ENCODE results near the gene PLAC9. TPM values are rescaled to one million over a fixed set of nuclear protein-coding genes. Genes with fewer than 3 reads are reported as not detected.

PLAC9 gene
- total RNA-seq, 2 experiments from 2014 or later: not detected

DNA sequence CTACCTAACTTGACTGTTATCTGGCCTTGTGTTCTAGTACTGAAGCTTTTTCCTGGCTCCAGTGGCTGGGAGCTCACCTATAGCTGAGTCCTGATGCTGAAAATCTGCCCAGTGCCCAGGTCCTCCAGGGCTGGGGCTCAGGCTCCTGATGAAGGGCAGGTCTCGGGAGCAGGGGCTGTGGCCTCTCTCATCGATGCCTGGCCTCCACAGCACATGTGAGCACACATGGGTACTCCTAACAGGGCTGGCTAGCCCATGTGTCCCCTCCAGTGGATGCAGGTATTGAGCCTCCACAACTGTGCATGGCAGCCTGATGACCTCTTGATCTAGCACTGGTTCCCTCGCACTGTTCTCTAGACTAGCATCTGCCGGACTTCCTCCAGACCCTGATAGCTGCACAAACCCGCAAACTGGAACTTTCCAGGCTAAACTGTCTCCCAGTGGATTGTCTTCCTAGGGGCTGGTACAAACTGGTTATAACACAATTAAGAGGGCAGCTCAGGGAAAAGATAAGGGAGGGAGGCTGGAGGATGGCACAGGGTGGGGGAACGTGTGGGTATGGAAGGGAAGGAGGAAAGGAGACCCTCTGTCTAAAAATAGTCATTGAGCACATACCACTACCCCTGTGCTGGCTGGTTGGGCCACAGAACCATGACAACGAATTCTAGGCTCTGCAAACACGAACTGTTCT is 35.1 kb downstream of the PLAC9 start:
- no peaks in the 10 kb centered on the region for H3K9me3 Mint-ChIP-seq
- H3K27ac Mint-ChIP-seq: no peak overlapping the region
- peaks cover 21% of the 10 kb centered on the region for H3K36me3 Mint-ChIP-seq (ENCODE audit: low read depth)
- no peak overlapping the region for H3K4me3 Mint-ChIP-seq
- DNase-seq: no peak
- H3K4me1 Mint-ChIP-seq: peaks cover 4% of the 10 kb centered on the region
- POLR2A ChIA-PET: no interaction called here
- CTCF ChIA-PET: interaction anchor here (1.1 kb wide), 1 partner anchor 8 kb away, joined by 3 read pairs; no protein-coding TSS in a partner anchor
- H3K27me3 Mint-ChIP-seq: no peaks in the 10 kb centered on the region

DNA sequence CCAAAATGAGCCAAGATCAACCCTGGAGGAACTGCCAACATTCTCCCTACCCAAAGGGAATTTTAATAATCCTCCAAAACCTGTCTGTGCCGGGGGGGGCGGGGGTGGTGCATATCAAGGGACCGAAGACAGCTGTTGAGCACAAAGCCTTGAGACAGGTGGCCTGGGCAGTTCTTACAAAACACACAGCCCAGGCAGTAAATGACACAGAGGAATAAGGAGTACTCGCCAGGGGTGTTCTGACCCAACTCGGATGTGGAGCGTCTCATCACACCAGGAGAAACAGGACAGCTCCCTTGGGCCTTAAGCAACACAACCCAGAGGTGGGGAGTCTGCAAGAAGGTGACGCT is 35.6 kb downstream of the PLAC9 start:
- Mint-ChIP-seq H3K4me3 (no peak overlapping the region), H3K9me3 (no peaks in the 10 kb centered on the region), H3K4me1 (peaks cover 4% of the 10 kb centered on the region), H3K36me3 (ENCODE audit: low read depth) (peaks cover 17% of the 10 kb centered on the region), H3K27me3 (no peaks in the 10 kb centered on the region), H3K27ac (no peak overlapping the region)
- CTCF ChIA-PET: interaction anchor here (1.1 kb wide), 1 partner anchor 8 kb away, joined by 3 read pairs; no protein-coding TSS in a partner anchor
- POLR2A ChIA-PET: no interaction called here
- DNase-seq: no peak

DNA sequence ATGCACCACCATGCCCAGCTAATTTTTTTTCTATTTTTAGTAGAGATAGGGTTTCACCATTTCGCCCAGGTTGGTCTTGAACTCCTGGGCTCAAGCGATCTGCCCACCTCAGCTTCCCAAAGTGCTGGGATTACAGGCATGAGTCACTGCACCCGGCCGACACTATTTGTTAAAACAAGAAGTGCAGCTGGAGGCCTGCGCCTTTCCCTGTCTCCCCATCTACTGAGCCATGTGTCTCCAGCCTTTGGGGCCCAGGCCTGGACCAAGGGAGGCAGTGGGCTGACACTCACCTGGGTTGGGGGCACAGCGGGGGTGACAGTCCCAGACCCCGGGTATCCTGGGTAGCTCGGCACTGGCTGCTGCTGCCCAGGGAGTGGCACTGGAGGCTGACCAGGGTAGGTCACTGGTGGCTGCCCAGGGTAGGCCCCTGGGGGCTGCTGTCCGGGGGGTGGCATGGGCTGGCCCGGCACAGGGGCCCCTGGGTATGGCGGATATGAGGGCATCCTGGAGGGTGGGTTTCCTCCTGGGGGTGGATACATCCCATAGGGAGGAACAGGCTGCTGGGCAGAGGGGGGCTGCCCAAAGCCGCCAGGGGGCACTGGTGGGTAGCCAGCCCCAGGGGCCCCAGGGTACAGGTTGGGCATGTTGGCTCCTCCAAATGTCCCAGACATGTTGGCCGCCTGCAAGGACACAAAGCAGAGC is 36.3 kb downstream of the PLAC9 start:
- ChIA-PET CTCF (interaction anchor here (1.1 kb wide), 1 partner anchor 9 kb away, joined by 3 read pairs; no protein-coding TSS in a partner anchor), POLR2A (no interaction called here)
- peaks cover 10% of the 10 kb centered on the region for H3K36me3 Mint-ChIP-seq (ENCODE audit: low read depth)
- DNase-seq: no peak
- H3K27me3 Mint-ChIP-seq: no peaks in the 10 kb centered on the region
- H3K27ac Mint-ChIP-seq: no peak overlapping the region
- no peaks in the 10 kb centered on the region for H3K9me3 Mint-ChIP-seq
- H3K4me3 Mint-ChIP-seq: no peak overlapping the region
- H3K4me1 Mint-ChIP-seq: peaks cover 4% of the 10 kb centered on the region

DNA sequence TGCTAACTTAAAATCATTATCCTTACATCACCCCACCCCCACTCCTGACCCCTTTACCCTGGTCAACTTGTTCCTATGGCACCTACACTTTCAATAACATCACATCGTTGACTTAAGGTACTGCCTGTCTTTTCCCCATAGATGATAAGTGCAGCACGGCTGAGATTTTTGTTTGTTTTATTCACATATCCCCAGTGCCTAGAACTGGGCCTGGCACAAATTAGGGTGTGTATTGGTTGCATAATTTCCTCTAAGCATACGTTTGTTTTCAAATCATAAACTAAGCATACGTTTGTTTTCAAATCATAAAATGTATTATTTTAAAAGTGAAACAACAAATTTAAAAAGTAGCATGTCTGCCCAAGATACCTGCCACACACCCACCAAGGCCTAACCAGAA is 37.5 kb downstream of the PLAC9 start:
- no peak for DNase-seq
- no peak overlapping the region for H3K27ac Mint-ChIP-seq
- CTCF ChIA-PET: no interaction called here
- H3K4me1 Mint-ChIP-seq: peaks cover 4% of the 10 kb centered on the region
- H3K36me3 Mint-ChIP-seq (ENCODE audit: low read depth): peaks cover 5% of the 10 kb centered on the region
- H3K9me3 Mint-ChIP-seq: no peaks in the 10 kb centered on the region
- no peaks in the 10 kb centered on the region for H3K27me3 Mint-ChIP-seq
- no peak overlapping the region for H3K4me3 Mint-ChIP-seq
- POLR2A ChIA-PET: no interaction called here

DNA sequence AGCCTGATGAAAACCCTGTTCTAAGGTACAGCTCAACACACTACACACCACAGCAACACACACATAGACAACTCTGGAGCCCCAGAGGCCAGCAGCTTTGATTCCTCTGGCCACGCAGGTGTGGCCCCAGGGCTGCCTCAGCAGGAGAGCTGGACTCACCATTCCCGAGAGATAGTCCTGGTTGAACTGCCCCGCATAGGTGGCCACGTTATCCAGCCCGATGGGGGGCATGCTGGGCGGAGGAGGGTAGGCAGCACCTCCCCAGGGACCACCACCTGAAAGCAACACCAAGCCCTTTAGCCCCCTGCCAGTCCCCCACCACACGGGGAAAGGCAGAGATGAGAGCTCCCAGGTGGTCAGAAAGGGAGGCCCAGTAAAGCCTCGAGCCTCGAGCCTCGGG is 38.1 kb downstream of the PLAC9 start:
- CTCF ChIA-PET: no interaction called here
- H3K4me1 Mint-ChIP-seq: peaks cover 4% of the 10 kb centered on the region
- no peak overlapping the region for H3K27ac Mint-ChIP-seq
- H3K27me3 Mint-ChIP-seq: no peaks in the 10 kb centered on the region
- POLR2A ChIA-PET: no interaction called here
- no peaks in the 10 kb centered on the region for H3K9me3 Mint-ChIP-seq
- H3K4me3 Mint-ChIP-seq: no peak overlapping the region
- H3K36me3 Mint-ChIP-seq (ENCODE audit: low read depth): peaks cover 5% of the 10 kb centered on the region
- no peak for DNase-seq

DNA sequence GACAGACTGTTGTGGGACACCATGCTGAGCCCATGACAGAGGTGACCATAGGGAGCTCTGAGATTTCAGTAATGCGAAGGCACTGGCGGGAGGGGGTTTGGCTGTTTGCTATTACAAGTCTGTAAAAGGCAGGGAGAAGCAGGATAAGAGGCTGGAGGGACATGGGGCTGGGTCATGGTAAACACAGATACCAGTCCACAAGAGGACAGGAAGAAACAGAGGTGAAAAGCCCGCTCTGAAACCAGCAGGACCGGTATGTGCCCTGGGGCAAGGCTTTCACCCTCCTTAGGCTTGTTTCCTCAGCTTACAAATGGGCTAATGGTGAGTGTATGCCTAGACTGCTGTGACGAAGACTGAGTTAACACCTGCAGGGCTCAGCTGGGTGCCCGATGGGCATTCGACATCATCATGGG is 38.7 kb downstream of the PLAC9 start:
- DNase-seq: no peak
- no peaks in the 10 kb centered on the region for H3K9me3 Mint-ChIP-seq

DNA sequence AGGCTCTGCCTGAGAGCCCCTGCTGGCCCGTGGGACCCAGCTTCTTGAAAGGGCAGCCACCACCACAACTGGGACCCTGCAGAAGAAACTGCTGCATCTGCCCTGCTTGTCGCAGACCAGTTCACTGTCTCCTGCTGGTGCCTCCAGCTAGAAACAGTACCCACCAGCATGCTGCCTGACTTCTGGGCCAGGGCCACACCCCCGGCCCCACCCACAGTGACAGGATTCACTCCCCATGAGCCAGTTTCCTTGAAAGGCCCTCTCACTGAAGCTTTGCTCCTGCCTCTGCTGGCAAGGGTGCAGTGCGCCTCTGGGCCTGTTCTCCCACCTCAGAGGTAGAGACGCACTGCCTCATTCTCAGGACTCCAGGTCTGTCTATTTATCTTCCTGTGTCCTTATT is 40.4 kb downstream of the PLAC9 start:
- Mint-ChIP-seq H3K27me3 (no peaks in the 10 kb centered on the region), H3K4me1 (peaks cover 13% of the 10 kb centered on the region), H3K9me3 (no peaks in the 10 kb centered on the region), H3K4me3 (no peak overlapping the region), H3K36me3 (ENCODE audit: low read depth) (no peaks in the 10 kb centered on the region), H3K27ac (no peak overlapping the region)
- ChIA-PET CTCF (no interaction called here), POLR2A (interaction anchor here (0.6 kb wide), 1 partner anchor 493 kb away, joined by 3 read pairs; no protein-coding TSS in a partner anchor)
- no peak for DNase-seq

More for the DNA sequence above, 38.7 kb downstream of the PLAC9 start:
- CTCF ChIA-PET: interaction anchor here (0.6 kb wide), 1 partner anchor 100 kb away, joined by 4 read pairs; no protein-coding TSS in a partner anchor
- POLR2A ChIA-PET: no interaction called here
- Mint-ChIP-seq H3K27ac (no peak overlapping the region), H3K4me1 (peaks cover 4% of the 10 kb centered on the region), H3K27me3 (no peaks in the 10 kb centered on the region), H3K4me3 (no peak overlapping the region), H3K36me3 (ENCODE audit: low read depth) (peaks cover under 1% of the 10 kb centered on the region)

DNA sequence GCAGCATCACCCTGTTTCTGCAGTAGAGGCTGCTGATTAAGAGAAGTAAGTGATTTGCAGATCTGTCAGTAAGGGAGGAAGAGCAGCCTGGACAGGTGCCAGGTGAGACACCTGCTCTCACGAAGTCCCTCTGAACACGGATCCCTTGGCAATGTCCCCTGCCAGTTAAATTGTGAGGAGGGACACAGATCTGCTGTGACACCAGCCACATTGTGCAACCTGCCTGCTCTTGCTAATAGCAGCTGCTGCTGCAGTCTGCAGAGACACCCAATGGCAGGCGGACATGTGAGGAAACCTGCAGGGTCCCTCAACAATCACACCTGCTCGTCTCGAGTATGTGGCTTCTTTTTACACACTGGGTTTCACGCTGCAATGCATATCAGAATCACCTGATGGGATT is 40.9 kb downstream of the PLAC9 start:
- CTCF ChIA-PET: no interaction called here
- POLR2A ChIA-PET: no interaction called here
- H3K27ac Mint-ChIP-seq: no peak overlapping the region
- no peak for DNase-seq
- no peak overlapping the region for H3K4me3 Mint-ChIP-seq
- no peaks in the 10 kb centered on the region for H3K9me3 Mint-ChIP-seq
- no peaks in the 10 kb centered on the region for H3K27me3 Mint-ChIP-seq
- no peaks in the 10 kb centered on the region for H3K36me3 Mint-ChIP-seq (ENCODE audit: low read depth)
- peaks cover 16% of the 10 kb centered on the region for H3K4me1 Mint-ChIP-seq

DNA sequence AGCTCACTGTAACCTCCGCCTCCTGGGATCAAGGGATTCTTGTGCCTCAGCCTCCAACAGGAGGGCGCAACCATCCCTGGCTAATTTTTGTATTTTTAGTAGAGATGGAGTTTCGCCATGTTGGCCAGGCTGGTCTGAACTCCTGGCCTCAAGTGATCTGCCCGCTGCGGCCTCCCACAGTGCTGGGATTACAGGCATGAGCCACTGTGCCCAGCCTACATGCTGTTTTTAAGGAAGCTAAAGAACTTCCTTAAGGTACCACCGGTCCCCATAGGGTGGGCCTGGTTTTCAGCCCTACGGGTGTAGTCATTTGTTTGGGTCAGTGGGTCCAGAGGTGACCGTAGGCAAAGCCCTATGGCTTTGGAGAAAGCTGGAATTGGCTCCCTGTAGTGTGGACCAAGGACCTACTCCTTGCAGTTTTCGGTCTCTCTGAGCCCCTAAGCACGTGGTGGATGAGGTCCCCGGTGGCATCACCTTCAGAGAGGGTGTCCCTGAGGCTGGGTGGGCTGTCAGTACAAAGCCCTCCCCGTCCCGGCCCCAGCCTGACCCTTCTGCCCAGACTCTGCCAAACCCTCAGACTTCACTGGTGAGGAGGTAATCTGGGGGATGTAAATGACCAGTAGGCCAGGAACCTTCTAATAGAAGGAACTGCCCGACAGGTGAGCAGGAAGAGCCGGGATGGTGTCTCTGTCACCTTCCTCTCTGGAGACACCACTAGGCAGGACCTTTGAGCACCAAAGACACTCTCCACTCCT is 42.3 kb downstream of the PLAC9 start:
- DNase-seq: no peak
- Mint-ChIP-seq H3K36me3 (ENCODE audit: low read depth) (peaks cover 4% of the 10 kb centered on the region), H3K27me3 (no peaks in the 10 kb centered on the region), H3K4me3 (no peak overlapping the region), H3K4me1 (peaks cover 17% of the 10 kb centered on the region), H3K9me3 (no peaks in the 10 kb centered on the region), H3K27ac (peak overlapping the region; percentile 62)
- ChIA-PET CTCF (interaction anchor here (0.8 to 1.3 kb wide), 3 partner anchors 11 to 86 kb away, joined by 3 to 5 read pairs (median 3); no protein-coding TSS in a partner anchor), POLR2A (no interaction called here)

DNA sequence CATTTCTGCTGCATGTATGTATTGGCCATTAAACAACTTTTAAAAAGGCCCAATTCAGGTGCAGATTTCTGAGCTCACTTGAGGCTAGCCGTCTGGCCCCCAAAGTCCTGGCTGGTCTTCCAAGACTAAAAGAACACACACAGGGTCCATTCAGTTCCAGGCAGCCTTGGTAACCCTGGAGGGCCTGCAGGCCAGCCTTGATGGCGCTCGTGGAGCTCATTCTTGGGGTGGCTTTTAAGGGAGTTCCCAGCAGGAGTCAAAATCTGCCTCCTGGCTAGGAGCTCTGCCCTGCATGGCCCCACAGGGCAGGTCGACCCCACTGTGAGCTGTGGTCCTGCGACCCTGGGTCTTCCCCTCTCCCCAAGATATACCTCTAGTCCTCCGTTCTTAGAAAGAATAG is 44.0 kb downstream of the PLAC9 start:
- no peak overlapping the region for H3K4me3 Mint-ChIP-seq
- peak overlapping the region; percentile 9 for H3K27ac Mint-ChIP-seq
- peaks cover 22% of the 10 kb centered on the region for H3K4me1 Mint-ChIP-seq
- no peaks in the 10 kb centered on the region for H3K27me3 Mint-ChIP-seq
- no peaks in the 10 kb centered on the region for H3K9me3 Mint-ChIP-seq
- ChIA-PET POLR2A (no interaction called here), CTCF (interaction anchor here (0.6 to 2.0 kb wide), 5 partner anchors 8 to 113 kb away, joined by 3 to 7 read pairs (median 5); no protein-coding TSS in a partner anchor)
- DNase-seq: no peak
- H3K36me3 Mint-ChIP-seq (ENCODE audit: low read depth): peaks cover 8% of the 10 kb centered on the region

DNA sequence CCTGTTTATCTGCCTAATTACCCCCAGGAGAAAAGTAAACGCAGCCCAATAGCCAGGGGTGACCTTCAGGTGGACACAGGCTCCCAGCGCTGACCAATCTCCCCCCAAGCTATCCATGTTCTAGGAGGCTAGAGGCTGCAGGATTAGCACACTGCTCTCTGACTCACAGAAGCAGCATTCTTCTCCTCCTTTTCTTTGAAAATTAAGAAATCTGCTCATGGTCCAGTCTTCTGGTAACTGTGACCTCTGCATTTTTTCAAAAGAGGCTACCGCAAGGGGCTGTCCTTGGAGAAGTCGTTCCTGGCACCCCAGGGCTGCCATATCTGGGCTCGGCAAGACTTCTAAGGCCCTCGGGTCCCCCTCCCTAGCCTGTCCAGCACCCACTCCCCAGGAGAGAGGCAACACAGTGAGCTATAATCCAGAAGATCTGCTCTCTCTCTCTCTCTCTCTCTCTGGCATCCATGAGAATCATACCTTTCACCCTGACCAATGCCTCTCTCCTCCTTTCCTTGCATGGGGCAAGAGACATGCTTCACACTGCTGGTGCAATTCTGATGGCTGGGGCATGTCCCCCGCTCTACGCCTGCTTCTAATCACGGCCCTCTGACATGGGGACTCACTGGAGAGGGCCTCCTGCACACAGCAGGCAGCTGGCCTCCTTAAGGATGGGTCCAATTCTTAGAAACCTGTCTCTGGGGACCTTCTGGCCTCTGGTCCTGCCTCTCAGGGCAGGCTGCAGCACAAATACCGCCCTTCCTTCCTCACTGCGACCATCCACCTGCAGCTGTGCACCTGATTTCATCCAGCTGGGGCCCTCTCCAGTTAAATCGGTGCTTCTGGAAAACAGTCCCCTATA is 45.5 kb downstream of the PLAC9 start:
- Mint-ChIP-seq H3K4me1 (peaks cover 31% of the 10 kb centered on the region), H3K9me3 (no peaks in the 10 kb centered on the region), H3K27me3 (no peaks in the 10 kb centered on the region), H3K36me3 (ENCODE audit: low read depth) (peaks cover 12% of the 10 kb centered on the region), H3K4me3 (no peak overlapping the region), H3K27ac (peak overlapping the region; percentile 78)
- ChIA-PET POLR2A (no interaction called here), CTCF (interaction anchor here (1.2 to 2.0 kb wide), 2 partner anchors 10 to 28 kb away, joined by 4 to 5 read pairs; no protein-coding TSS in a partner anchor)
- no peak for DNase-seq

DNA sequence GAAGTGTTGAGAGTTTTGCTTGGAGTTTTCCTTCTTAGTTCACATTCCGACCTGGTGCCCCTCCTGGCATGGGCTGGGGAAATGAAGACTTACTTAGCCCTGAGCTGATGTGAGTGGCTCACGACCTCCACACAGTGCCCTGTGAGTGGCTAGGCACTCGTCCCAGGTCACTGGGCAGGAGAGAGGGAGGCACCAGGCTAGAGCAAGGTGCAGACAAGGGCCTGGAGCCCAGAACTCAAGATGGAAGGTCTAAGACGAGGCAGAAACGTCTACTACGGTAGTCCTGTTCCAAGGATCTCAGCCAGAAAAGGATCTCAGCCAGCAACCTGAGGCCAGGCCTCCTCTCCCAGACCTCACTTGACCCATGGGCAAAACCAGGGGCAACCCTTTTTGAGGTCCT is 50.5 kb downstream of the PLAC9 start:
- ChIA-PET CTCF (interaction anchor here (1.3 kb wide), 1 partner anchor 40 kb away, joined by 3 read pairs; no protein-coding TSS in a partner anchor), POLR2A (no interaction called here)
- H3K27me3 Mint-ChIP-seq: no peaks in the 10 kb centered on the region
- H3K36me3 Mint-ChIP-seq (ENCODE audit: low read depth): peaks cover 19% of the 10 kb centered on the region
- no peak overlapping the region for H3K4me3 Mint-ChIP-seq
- no peak for DNase-seq
- peaks cover 59% of the 10 kb centered on the region for H3K4me1 Mint-ChIP-seq
- no peak overlapping the region for H3K27ac Mint-ChIP-seq
- no peaks in the 10 kb centered on the region for H3K9me3 Mint-ChIP-seq
